H1 (cell line): ENCODE measurements around the gene TMEM250.

ENCODE experiments used
- CBX8 ChIP-seq: fragments of 300-800, 300-1000 bp; sonication (generic); IDR thresholded peaks from 2 replicates; pipeline ENCODE4 v1.7.1; 2016; ENCODE audit warnings: low read depth, low read length, borderline replicate concordance
- CTCF ChIP-seq, 3 experiments: IDR thresholded peaks; 1 replicate in 2 of 3; 2 replicates in 1 of 3; pipeline versions ENCODE4 v1.5.1 to v1.6.1; 2011; ENCODE audit warnings: low read length in 3 of 3, mild to moderate bottlenecking in 3 of 3, inconsistent platforms in 2 of 3, low read depth in 1 of 3, moderate library complexity in 1 of 3; ENCODE audit not compliant: insufficient read depth in 1 of 3; ENCODE audit errors: control extremely low read depth in 1 of 3
- GABPA ChIP-seq: IDR thresholded peaks from 2 replicates; pipeline ENCODE4 v1.6.1; 2011; ENCODE audit warnings: mild to moderate bottlenecking, low read length, moderate library complexity, borderline replicate concordance; ENCODE audit not compliant: insufficient read depth
- GTF2F1 ChIP-seq: IDR thresholded peaks from 2 replicates; pipeline ENCODE4 v1.6.1; 2012; ENCODE audit warnings: low read depth, low read length, improper control_type of control experiment, borderline replicate concordance
- JUND ChIP-seq: IDR thresholded peaks from 2 replicates; pipeline ENCODE4 v1.6.1; 2011; ENCODE audit warnings: mild to moderate bottlenecking, improper control_type of control experiment, low read length
- POLR2A ChIP-seq, 2 experiments: IDR thresholded peaks; 1 replicate in 1 of 2; 2 replicates in 1 of 2; pipeline ENCODE4 v1.6.1; 2011; ENCODE audit warnings: low read depth in 2 of 2, low read length in 2 of 2, mild to moderate bottlenecking in 2 of 2; ENCODE audit errors: control extremely low read depth in 1 of 2
- RAD21 ChIP-seq, 2 experiments: IDR thresholded peaks in 1 of 2; conservative IDR thresholded peaks in 1 of 2; 2 replicates each; pipeline ENCODE4 v1.6.1; 2011; ENCODE audit warnings: low read depth in 2 of 2, low read length in 2 of 2, improper control_type of control experiment in 1 of 2, inconsistent platforms in 1 of 2, mild to moderate bottlenecking in 1 of 2, moderate library complexity in 1 of 2
- SAP30 ChIP-seq: fragments of 300-600 bp; sonication (generic); IDR thresholded peaks from 2 replicates; pipeline ENCODE4 v1.7.1; 2012; ENCODE audit warnings: low read length, moderate library complexity, mild to moderate bottlenecking, inconsistent platforms; ENCODE audit not compliant: insufficient read depth, insufficient replicate concordance
- SIN3A ChIP-seq, 2 experiments: IDR thresholded peaks in 1 of 2; conservative IDR thresholded peaks in 1 of 2; 2 replicates each; pipeline ENCODE4 v1.6.1; 2011 to 2012; ENCODE audit warnings: low read length in 2 of 2, improper control_type of control experiment in 1 of 2, low read depth in 1 of 2, mild to moderate bottlenecking in 1 of 2
- SUZ12 ChIP-seq: fragments of 200-600 bp; sonication (generic); IDR thresholded peaks from 2 replicates; pipeline ENCODE4 v1.6.1; 2012; ENCODE audit warnings: mild to moderate bottlenecking, inconsistent platforms, low read length, moderate library complexity, mixed read lengths
- TAF1 ChIP-seq: IDR thresholded peaks from 2 replicates; pipeline ENCODE4 v1.6.1; 2011; ENCODE audit warnings: mild to moderate bottlenecking, low read depth, low read length
- TCF12 ChIP-seq: IDR thresholded peaks from 2 replicates; pipeline ENCODE4 v1.6.1; 2011; ENCODE audit warnings: low read depth, mild to moderate bottlenecking, low read length
- ZNF274 ChIP-seq: IDR thresholded peaks from 2 replicates; pipeline ENCODE4 v1.7.0; 2012; ENCODE audit warnings: low read length, borderline replicate concordance; ENCODE audit errors: extremely low read depth

- TF ChIP-seq GABPA (no peak), TCF12 (no peak), SIN3A (conservative IDR thresholded peaks at IDR 0.05 in 1 of 2, IDR thresholded peaks at IDR 0.05 in 1 of 2; ENCODE audit: low read depth in 1 of 2, low read length in 2 of 2) (no peak), CTCF (IDR thresholded peaks at IDR 0.05; ENCODE audit: control extremely low read depth in 1 of 3, insufficient read depth in 1 of 3, low read depth in 1 of 3, low read length in 3 of 3) (peak in 2 of 3 experiments; percentile 78 to 95; a peak in 3 of 4 replicates), TAF1 (no peak), RAD21 (IDR thresholded peaks at IDR 0.05 in 1 of 2, conservative IDR thresholded peaks at IDR 0.05 in 1 of 2; ENCODE audit: low read depth in 2 of 2, low read length in 2 of 2) (peak; percentile 68 to 77), GTF2F1 (no peak), JUND (no peak), SUZ12 (no peak), POLR2A (IDR thresholded peaks at IDR 0.05; ENCODE audit: control extremely low read depth in 1 of 2, low read depth in 2 of 2, low read length in 2 of 2) (no peak), SAP30 (no peak), CBX8 (no peak), ZNF274 (no peak)
Measured at GRCh38 chr9:136138566-136138965, 19.9 kb upstream of the TMEM250 start.
